Stomach smooth muscle (tissue), 2 donors: ENCODE measurements around the gene SUGP2.

Experiments
- H3K27ac ChIP-seq: one replicate; pipeline ENCODE4 v1.7.0; 2013; ENCODE audit warnings: mild to moderate bottlenecking, low read length, inconsistent platforms
- H3K27me3 ChIP-seq, 2 donors: one replicate each; pipeline ENCODE4 v1.7.0; 2013; ENCODE audit warnings: low read length in 2 of 2; ENCODE audit not compliant: insufficient read depth in 2 of 2, control insufficient read depth in 1 of 2
- H3K36me3 ChIP-seq, 2 donors: one replicate each; pipeline ENCODE4 v1.7.0; 2013; ENCODE audit warnings: low read length in 2 of 2; ENCODE audit not compliant: control insufficient read depth in 2 of 2, insufficient read depth in 2 of 2
- H3K4me1 ChIP-seq: one replicate; pipeline ENCODE4 v1.7.0; 2013; ENCODE audit warnings: low read length; ENCODE audit not compliant: control insufficient read depth, insufficient read depth
- H3K4me3 ChIP-seq, 2 donors: one replicate each; pipeline ENCODE4 v1.7.0; 2013; ENCODE audit warnings: low read length in 2 of 2
- H3K9ac ChIP-seq, 2 donors: one replicate each; pipeline ENCODE4 v1.7.0; 2013; ENCODE audit warnings: low read length in 2 of 2, mild to moderate bottlenecking in 1 of 2
- H3K9me3 ChIP-seq, 2 donors: one replicate each; pipeline ENCODE4 v1.7.0; 2013; ENCODE audit warnings: low read length in 2 of 2; ENCODE audit not compliant: control insufficient read depth in 2 of 2
- donor health status: healthy.
- donor health status: Pancreatic carcinoma.

SUGP2 gene

GRCh38 chr19:19057720-19058119 lies 24.4 kb upstream of the SUGP2 start:
- Histone ChIP-seq H3K27me3 (no peaks in the 10 kb centered on the region), H3K4me3 (no peak overlapping the region), H3K27ac (no peak overlapping the region), H3K9ac (no peak overlapping the region), H3K36me3 (peaks cover 15 to 26% of the 10 kb centered on the region in 2 donors), H3K4me1 (peaks cover 1% of the 10 kb centered on the region), H3K9me3 (no peaks in the 10 kb centered on the region)

GRCh38 chr19:19057317-19057716 lies 24.0 kb upstream of the SUGP2 start:
- no peak overlapping the region for H3K27ac ChIP-seq
- no peaks in the 10 kb centered on the region for H3K27me3 ChIP-seq
- H3K36me3 ChIP-seq: peaks cover 19 to 28% of the 10 kb centered on the region in 2 donors
- no peaks in the 10 kb centered on the region for H3K9me3 ChIP-seq
- no peaks in the 10 kb centered on the region for H3K4me1 ChIP-seq
- H3K9ac ChIP-seq: no peak overlapping the region
- H3K4me3 ChIP-seq: no peak overlapping the region

DNA sequence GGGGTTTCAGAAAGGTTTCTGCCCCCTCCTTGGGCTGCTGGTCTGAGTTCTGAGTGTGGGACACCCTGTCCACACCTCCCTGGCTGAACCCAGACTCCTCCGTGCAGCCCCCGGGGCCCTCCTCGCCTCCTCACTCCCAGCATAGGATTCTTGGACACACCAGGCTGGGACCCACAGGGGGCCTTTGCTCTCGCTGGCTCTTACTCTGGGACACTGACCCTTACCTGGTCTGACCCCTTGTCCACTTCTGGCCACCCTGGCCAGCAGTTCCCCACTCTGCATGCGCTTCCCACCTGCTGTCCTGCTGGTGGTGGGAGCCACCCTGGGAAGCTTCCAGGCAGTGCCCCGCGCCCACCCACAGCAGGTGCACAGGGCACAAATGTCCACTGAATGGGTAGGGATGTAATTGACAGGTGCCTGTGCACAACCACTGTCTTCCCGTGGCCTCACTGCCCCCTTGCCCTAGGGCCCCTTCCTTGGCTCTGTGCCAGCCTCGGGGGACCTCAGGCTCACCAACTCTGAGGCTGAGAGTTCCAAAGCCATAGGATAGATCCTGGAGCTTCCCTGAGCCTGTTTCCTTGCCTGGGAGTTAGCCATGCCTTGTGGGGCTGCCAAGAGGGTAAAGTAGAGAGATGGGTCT lies 23.4 kb upstream of the SUGP2 start:
- H3K27me3 ChIP-seq: no peaks in the 10 kb centered on the region
- no peaks in the 10 kb centered on the region for H3K9me3 ChIP-seq
- no peak overlapping the region for H3K4me3 ChIP-seq
- H3K9ac ChIP-seq: no peak overlapping the region
- no peak overlapping the region for H3K27ac ChIP-seq
- peaks cover 24 to 32% of the 10 kb centered on the region in 2 donors for H3K36me3 ChIP-seq
- no peaks in the 10 kb centered on the region for H3K4me1 ChIP-seq

- no peak overlapping the region for H3K27ac ChIP-seq
- H3K36me3 ChIP-seq: peaks cover 28 to 38% of the 10 kb centered on the region in 2 donors
Measured at GRCh38 chr19:19055701-19056100, 22.4 kb upstream of the SUGP2 start.

DNA sequence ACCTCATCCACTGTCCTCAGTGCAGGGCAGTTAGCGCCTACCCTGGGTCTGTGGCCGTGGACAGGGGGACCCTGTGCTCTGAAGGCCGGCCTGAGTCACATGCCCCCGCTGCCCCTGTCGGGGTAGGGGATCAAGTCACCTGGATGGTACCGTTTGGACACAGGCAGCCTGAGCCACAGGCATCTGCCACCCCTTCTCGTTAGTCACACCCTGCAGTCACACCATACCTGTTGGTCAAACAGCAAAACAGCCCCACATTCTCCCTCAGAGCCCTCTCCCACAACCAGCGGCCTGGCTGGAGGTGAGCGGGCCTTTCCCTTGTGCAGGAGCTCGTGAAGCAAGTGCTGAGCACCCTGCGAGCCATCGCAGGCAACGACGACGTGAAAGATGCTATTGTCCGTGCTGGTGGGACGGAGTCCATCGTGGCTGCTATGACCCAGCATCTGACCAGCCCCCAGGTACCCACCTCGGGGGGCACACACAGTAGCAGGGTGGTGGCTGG lies 21.7 kb upstream of the SUGP2 start:
- no peaks in the 10 kb centered on the region for H3K4me1 ChIP-seq
- no peaks in the 10 kb centered on the region for H3K27me3 ChIP-seq
- H3K9ac ChIP-seq: no peak overlapping the region
- H3K36me3 ChIP-seq: peaks cover 28 to 40% of the 10 kb centered on the region in 2 donors
- H3K4me3 ChIP-seq: no peak overlapping the region
- H3K9me3 ChIP-seq: no peaks in the 10 kb centered on the region
- H3K27ac ChIP-seq: no peak overlapping the region

More at GRCh38 chr19:19055701-19056100, 22.4 kb upstream of the SUGP2 start:
- no peaks in the 10 kb centered on the region for H3K27me3 ChIP-seq
- no peak overlapping the region for H3K4me3 ChIP-seq
- H3K4me1 ChIP-seq: no peaks in the 10 kb centered on the region
- no peak overlapping the region for H3K9ac ChIP-seq
- H3K9me3 ChIP-seq: no peaks in the 10 kb centered on the region

DNA sequence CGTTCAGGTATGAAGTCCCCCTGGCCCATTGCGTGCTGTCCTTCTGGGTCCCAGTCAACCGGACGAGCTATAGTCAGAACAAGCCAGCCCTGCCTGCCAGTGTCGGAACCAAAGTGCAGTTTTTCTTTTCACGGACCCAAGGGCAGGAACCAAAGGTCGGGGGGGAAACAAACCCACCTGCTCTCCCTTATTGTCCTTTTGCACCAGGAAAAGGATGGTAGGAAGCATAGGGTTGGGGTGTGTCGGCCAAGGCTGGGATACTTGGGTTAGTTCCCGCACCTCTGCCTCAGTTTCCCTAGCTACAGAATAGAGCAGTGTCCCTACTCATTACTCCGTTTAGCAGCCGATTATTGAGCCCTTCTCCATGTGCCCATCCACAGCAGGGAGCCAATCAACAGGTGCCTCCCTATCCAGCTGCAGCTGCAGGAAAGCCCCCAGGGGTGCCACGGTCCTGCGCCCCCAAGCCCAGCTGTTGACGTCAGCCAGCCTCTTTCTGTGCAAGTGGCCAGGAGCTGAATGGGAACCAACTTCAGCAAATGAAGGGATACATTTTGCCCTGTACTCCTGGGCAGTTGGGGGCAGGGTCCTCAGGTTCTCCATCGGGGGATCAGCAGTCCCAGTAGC lies 21.1 kb upstream of the SUGP2 start:
- Histone ChIP-seq H3K27me3 (no peaks in the 10 kb centered on the region), H3K9me3 (no peaks in the 10 kb centered on the region), H3K4me1 (no peaks in the 10 kb centered on the region), H3K27ac (no peak overlapping the region), H3K9ac (no peak overlapping the region), H3K4me3 (no peak overlapping the region), H3K36me3 (peaks cover 28 to 37% of the 10 kb centered on the region in 2 donors)

- Histone ChIP-seq H3K9me3 (no peaks in the 10 kb centered on the region), H3K4me1 (no peaks in the 10 kb centered on the region), H3K27me3 (no peaks in the 10 kb centered on the region), H3K36me3 (peaks cover 28 to 37% of the 10 kb centered on the region in 2 donors), H3K4me3 (no peak overlapping the region), H3K27ac (no peak overlapping the region), H3K9ac (no peak overlapping the region)
Measured at GRCh38 chr19:19053508-19054314, 20.4 kb upstream of the SUGP2 start.

- Histone ChIP-seq H3K4me3 (no peak overlapping the region), H3K27me3 (no peaks in the 10 kb centered on the region), H3K9me3 (no peaks in the 10 kb centered on the region), H3K36me3 (peaks cover 28 to 37% of the 10 kb centered on the region in 2 donors), H3K4me1 (no peaks in the 10 kb centered on the region), H3K9ac (no peak overlapping the region), H3K27ac (no peak overlapping the region)
Measured at GRCh38 chr19:19052921-19053320, 19.6 kb upstream of the SUGP2 start.

DNA sequence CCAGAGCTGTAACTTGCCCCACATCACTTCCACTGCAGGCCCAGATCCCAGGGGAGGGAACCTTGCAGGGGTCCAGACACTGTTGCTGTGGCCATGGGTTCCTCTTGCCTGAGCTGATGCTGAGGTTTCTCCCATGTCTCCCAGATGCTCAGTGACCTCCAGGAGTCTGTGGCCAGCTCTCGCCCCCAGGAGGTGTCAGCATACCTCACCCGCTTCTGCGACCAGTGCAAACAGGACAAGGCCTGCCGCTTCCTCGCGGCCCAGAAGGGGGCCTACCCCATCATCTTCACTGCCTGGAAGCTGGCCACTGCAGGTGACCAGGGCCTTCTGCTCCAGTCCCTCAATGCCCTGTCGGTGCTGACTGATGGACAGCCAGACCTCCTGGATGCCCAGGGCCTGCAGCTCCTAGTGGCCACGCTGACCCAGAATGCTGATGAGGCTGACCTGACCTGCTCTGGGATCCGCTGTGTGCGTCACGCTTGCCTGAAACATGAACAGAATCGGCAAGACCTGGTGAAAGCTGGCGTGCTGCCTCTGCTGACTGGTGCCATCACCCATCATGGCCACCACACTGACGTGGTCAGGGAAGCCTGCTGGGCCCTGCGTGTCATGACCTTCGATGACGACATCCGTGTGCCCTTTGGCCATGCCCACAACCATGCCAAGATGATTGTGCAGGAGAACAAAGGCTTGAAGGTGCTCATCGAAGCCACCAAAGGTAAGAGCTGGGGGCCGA lies 18.3 kb upstream of the SUGP2 start:
- no peaks in the 10 kb centered on the region for H3K9me3 ChIP-seq
- H3K4me3 ChIP-seq: no peak overlapping the region
- no peak overlapping the region for H3K9ac ChIP-seq

GRCh38 chr19:19050731-19051130 lies 17.4 kb upstream of the SUGP2 start:
- Histone ChIP-seq H3K36me3 (peaks cover 31 to 32% of the 10 kb centered on the region in 2 donors), H3K9me3 (no peaks in the 10 kb centered on the region), H3K4me3 (no peak overlapping the region), H3K27ac (no peak overlapping the region), H3K4me1 (no peaks in the 10 kb centered on the region), H3K9ac (no peak overlapping the region), H3K27me3 (no peaks in the 10 kb centered on the region)

More for the DNA sequence above, 18.3 kb upstream of the SUGP2 start:
- no peak overlapping the region for H3K27ac ChIP-seq
- peaks cover 30 to 32% of the 10 kb centered on the region in 2 donors for H3K36me3 ChIP-seq
- H3K27me3 ChIP-seq: no peaks in the 10 kb centered on the region
- no peaks in the 10 kb centered on the region for H3K4me1 ChIP-seq
